Pancreas (tissue), 10 donors: Measurements from ENCODE around the gene PXDC1. TPM values are rescaled to one million over a fixed set of nuclear protein-coding genes. Genes with fewer than 3 reads are reported as not detected.
A peak's percentile ranks its signal among the peaks of the same experiment; 100 is the strongest.
"Not testable (repeated sequence)": the region's sequence is repeated elsewhere in the genome, so short reads cannot be mapped to it uniquely, and the experiment has no call there.

Experiments used
- ATAC-seq, 4 donors: fragments of 200-7000 bp; cut with Tn5 transposase; one replicate each; pipeline versions ENCODE4 v1.8.0 to v1.9.1; 2020; ENCODE audit warnings: mild to moderate bottlenecking in 4 of 4, moderate library complexity in 4 of 4
- DNase-seq, 6 donors: peaks; one replicate each; pipeline ENCODE4 v3.0.0-alpha.2; 2020
- FAIRE-seq: peaks from 2 replicates; lab custom pipeline; 2012; peaks lifted over from hg19 to GRCh38; lab: Jason Lieb, UNC
- H3K27ac ChIP-seq, 4 donors: fragments of 200-600 bp; sonication (generic); 1 replicate in 3 of 4; 2 replicates in 1 of 4; pipeline versions ENCODE4 v1.5.0 to v1.8.0; 2020
- H3K27me3 ChIP-seq, 4 donors: fragments of 200-600 bp; one replicate each; pipeline ENCODE4 v1.8.0; 2021
- H3K36me3 ChIP-seq, 3 donors: fragments of 200-600 bp; sonication (generic) in 1 of 3; one replicate each; pipeline versions ENCODE4 v1.5.0 to v1.8.0; 2020 to 2021
- H3K4me1 ChIP-seq, 3 donors: fragments of 200-600 bp; one replicate each; pipeline ENCODE4 v1.8.0; 2021
- H3K4me3 ChIP-seq, 4 donors: fragments of 200-600 bp; sonication (generic) in 2 of 4; one replicate each; pipeline versions ENCODE4 v1.5.0 to v1.8.0; 2020 to 2021
- H3K9me3 ChIP-seq, 4 donors: fragments of 200-600 bp; one replicate each; pipeline ENCODE4 v1.8.0; 2021
- WGBS, 2 donors: extraction: QIAGEN DNeasy Blood & Tissue Kit; methylation state at CpG; one replicate each; pipeline ENCODE4 v1.1.7; 2013; 5-methylcytosine and 5-hydroxymethylcytosine counted together
- intact Hi-C, 3 donors: fragments of 100-400 bp; cut with DNase I; formaldehyde crosslinking; loops; one replicate each; pipeline versions ENCODE4 v1.11.1 to v1.14.2; 2022
- polyA plus RNA-seq, 2 donors: library from polyadenylated mRNA; stranded (reverse); fragments of 200-250 nt; gene quantifications; one replicate each; pipeline ENCODE4 v1.2.3, GENCODE V29; 2013
- total RNA-seq, 6 donors: library from RNA; stranded (reverse); fragmentation: NEBNext Ultra II Directional in 4 of 6; extraction: Animal tissue kit (Norgen Biotek cat#: 25700) in 4 of 6; gene quantifications; one replicate each; pipeline versions ENCODE4 v1.2.1 to v1.2.4, GENCODE V29; 2021 to 2023
- TF ChIP-seq, protein P1 (sequence below), 4 donors: fragments of 200-600 bp; sonication (generic) in 3 of 4; IDR thresholded peaks; one replicate each; pipeline versions ENCODE4 v1.5.0 to v1.8.0; 2021; ENCODE audit warnings: antibody characterized with exemption in 4 of 4
- donor health status: healthy with polysubstance abuse.
- donor health status: DM: no; HTN: no; CAD: no; lungs with moderate emphysema.
- donor health status: DM: no; HTN: no; CAD: no.
- donor health status: control.
- donor health status: control.
- donor health status: Bipolar disorder and iron deficiency.
- donor health status: DM: yes; HTN: yes; CAD: no.
- donor health status: DM: no; HTN: no; CAD: no.
- donor health status: DM: no; HTN: no; CAD: no.
- donor health status: DM: yes; HTN: yes; CAD: no.

Gene PXDC1
- total and polyA plus RNA-seq, 8 donors = 5.2 to 19.7 (median 11.1) TPM

DNA sequence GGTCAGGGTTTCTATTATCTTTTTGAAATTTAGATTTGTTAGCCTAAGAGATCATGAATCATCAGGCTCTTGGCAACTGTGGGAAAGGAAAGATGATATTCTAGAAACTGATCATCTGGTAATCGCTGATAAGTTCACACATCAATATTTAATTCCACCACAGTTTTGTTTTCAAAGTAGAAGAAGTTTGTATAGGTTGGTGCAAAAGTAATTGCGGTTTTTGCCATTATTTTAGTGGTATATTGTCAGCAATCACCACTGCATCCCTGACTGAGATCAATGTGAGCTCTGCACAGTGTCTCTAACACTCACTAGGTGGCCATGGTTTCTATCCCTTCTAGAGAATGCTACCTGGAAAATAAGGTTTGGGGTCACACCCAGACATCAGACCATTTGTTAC is 17.0 kb upstream of the PXDC1 start:
- WGBS, 2 donors = 34 to 36% methylated on average over 2 of the region's 2 CpGs
- ATAC-seq (no peak), DNase-seq (no peak), FAIRE-seq (no peak)
- Histone ChIP-seq H3K9me3 (no peaks in the 10 kb centered on the region), H3K4me3 (no peak overlapping the region), H3K27ac (no peak overlapping the region), H3K4me1 (no peaks in the 10 kb centered on the region), H3K36me3 (no peaks in the 10 kb centered on the region), H3K27me3 (no peaks in the 10 kb centered on the region)
- TF ChIP-seq, protein P1, sequence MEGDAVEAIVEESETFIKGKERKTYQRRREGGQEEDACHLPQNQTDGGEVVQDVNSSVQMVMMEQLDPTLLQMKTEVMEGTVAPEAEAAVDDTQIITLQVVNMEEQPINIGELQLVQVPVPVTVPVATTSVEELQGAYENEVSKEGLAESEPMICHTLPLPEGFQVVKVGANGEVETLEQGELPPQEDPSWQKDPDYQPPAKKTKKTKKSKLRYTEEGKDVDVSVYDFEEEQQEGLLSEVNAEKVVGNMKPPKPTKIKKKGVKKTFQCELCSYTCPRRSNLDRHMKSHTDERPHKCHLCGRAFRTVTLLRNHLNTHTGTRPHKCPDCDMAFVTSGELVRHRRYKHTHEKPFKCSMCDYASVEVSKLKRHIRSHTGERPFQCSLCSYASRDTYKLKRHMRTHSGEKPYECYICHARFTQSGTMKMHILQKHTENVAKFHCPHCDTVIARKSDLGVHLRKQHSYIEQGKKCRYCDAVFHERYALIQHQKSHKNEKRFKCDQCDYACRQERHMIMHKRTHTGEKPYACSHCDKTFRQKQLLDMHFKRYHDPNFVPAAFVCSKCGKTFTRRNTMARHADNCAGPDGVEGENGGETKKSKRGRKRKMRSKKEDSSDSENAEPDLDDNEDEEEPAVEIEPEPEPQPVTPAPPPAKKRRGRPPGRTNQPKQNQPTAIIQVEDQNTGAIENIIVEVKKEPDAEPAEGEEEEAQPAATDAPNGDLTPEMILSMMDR (IDR thresholded peaks at IDR 0.05) = no peak
- intact Hi-C loops = no loop called here

DNA sequence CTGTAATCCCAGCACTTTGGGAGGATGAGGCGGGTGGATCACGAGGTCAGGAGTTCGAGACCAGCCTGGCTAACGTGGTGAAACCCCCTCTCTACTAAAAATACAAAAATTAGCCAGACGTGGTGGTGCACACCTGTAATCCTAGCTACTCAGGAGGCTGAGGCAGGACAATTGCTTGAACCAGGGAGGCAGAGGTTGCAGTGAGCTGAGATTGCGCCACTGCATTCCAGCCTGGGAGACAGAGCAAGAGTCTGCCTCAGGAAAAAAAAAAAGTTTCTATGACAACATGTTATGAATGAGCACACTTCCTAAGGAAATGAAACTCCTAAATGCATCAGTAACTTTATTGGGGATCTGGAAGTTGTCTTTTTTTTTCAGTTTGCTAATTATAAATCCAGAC is 16.0 kb upstream of the PXDC1 start:
- H3K4me1 ChIP-seq, FAIRE-seq, intact Hi-C loops, H3K36me3 ChIP-seq, H3K4me3 ChIP-seq, DNase-seq, H3K9me3 ChIP-seq, H3K27me3 ChIP-seq, H3K27ac ChIP-seq: not testable (repeated sequence)
- 86 to 89% methylated on average over 6 of the region's 6 CpGs for WGBS, 2 donors
- peak in 2 of 4 donors; percentile 41 to 49 for ATAC-seq

DNA sequence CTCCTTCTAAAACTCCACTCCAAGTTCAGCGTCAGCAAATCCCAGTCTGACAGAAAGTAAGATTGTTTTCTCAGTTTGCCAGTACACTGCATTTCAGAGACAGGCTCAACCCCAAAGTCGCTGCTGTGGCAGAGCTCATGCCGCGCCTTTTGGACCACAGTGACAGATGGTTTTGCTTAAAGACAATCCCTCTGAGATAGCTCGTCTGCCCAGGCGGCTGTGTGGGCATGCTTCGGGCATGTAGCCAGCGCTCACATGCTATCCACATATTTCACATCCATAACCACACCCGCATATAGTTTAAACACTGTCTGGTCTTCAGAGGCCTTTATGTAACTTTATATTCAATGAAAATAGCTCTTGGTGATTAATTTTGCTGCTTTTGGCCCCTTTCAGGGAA is 14.7 kb upstream of the PXDC1 start:
- H3K36me3 ChIP-seq = no peaks in the 10 kb centered on the region
- no peak overlapping the region for H3K4me3 ChIP-seq
- H3K27ac ChIP-seq = no peak overlapping the region
- H3K9me3 ChIP-seq = no peaks in the 10 kb centered on the region
- DNase-seq (no peak), FAIRE-seq (no peak), ATAC-seq (no peak)
- intact Hi-C loops = no loop called here
- H3K4me1 ChIP-seq = no peaks in the 10 kb centered on the region
- TF ChIP-seq, protein P1 (IDR thresholded peaks at IDR 0.05) = no peak
- H3K27me3 ChIP-seq = no peaks in the 10 kb centered on the region
- 87 to 90% methylated on average over 9 of the region's 9 CpGs for WGBS, 2 donors

DNA sequence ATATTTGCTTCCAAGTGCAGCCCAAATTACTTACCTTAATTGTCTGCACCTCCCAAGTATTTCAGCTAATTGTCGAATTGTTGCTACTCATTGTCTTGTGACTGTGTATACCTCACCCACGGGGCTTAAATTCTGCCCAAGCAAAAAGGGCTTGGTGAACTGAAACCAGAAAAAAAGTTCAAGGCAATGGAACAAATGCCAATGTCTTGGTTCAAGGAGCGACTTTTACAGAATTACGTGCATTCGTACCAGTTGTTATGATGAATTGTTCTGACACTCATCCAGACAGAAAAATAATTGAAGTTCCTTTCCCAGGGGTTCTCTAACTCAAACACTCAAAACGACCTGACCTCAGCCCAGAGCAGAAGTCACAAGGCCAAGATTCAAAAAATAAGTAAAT is 13.9 kb upstream of the PXDC1 start:
- Histone ChIP-seq H3K4me3 (no peak overlapping the region), H3K9me3 (no peaks in the 10 kb centered on the region), H3K27me3 (no peaks in the 10 kb centered on the region), H3K36me3 (no peaks in the 10 kb centered on the region), H3K4me1 (no peaks in the 10 kb centered on the region), H3K27ac (no peak overlapping the region)
- DNase-seq (no peak), ATAC-seq (no peak), FAIRE-seq (no peak)
- TF ChIP-seq, protein P1 (IDR thresholded peaks at IDR 0.05) = no peak
- intact Hi-C loops = no loop called here
- WGBS, 2 donors = 77 to 78% methylated on average over 6 of the region's 6 CpGs

DNA sequence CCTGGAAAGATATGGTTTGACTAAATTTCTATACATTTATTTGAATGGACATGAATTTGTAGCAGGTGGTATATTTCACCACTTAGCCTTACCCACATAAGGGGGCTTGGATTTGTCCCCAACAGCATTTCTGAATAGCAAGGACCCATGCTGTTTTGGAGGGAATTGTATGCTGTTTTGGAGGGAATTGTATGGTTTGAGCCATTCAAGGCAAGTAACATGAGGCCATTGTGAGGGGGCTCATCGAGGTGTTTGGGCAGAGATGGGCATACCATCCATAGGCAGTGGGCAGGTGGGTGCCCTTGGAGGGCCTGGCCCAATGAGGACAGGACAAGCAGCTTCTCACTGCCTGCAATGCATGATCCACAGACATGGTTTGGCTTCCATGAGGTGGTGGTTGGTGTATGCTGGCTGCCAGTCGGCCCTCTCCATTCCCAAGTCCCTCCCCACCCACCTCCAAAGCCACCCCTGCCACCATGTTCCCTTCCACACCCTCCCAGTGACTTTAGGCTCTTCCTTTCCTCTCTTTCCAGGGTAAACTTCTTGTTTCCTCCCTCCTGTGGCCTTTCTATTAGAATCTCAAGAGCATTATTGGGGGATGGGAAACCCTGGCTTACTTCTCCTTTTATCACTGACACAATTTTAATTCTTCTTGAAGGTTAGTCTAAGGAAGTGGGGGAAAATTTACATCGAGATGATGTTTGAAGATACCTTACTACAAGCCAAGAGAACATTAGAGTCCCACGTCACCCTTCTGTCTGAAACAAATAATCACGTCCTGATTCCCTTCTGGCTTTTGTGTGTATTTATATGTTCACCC is 13.2 kb upstream of the PXDC1 start:
- peak in 1 of 4 donors; percentile 23 for ATAC-seq

More for the DNA sequence above, 13.2 kb upstream of the PXDC1 start:
- Histone ChIP-seq H3K27me3 (no peaks in the 10 kb centered on the region), H3K36me3 (no peaks in the 10 kb centered on the region), H3K4me1 (no peaks in the 10 kb centered on the region), H3K27ac (no peak overlapping the region), H3K9me3 (no peaks in the 10 kb centered on the region), H3K4me3 (no peak overlapping the region)
- TF ChIP-seq, protein P1 (IDR thresholded peaks at IDR 0.05) = no peak
- 82 to 93% methylated on average over 5 of the region's 5 CpGs for WGBS, 2 donors
- intact Hi-C loops = no loop called here
- FAIRE-seq (no peak), DNase-seq (no peak)
